ENCODE measurements around the gene WDR49.

Gene WDR49

DNA sequence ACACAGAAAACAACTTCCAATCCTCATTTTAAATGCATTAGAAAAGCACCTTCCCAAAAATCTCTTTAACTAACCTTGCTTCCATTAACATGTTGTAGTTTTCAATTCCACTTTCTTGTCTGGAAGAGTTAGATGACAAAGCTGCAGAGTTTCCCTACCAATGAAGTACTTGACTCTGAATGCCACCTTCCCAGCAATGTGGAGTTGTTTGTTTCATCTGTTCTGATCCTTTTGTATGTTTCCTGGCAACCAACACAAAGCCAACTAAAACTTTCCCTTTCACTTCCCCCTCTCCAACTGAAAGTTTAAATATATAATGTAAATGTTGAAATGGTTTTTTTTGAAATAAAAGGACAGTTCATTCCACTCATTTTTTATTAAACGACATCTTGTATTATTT, at the start of gene WDR49:
WDR49 (minus strand) TSS at position 183 of the 400 bp plus-strand sequence. CDS start 517 bp downstream, outside the sequence.
- DNase-seq (ENCODE audit: low read depth, low spot score) = peak; percentile 29
- in situ Hi-C loops (cut with HindIII; ENCODE audit: low sequenced_read_pairs) = no loop called here

DNA sequence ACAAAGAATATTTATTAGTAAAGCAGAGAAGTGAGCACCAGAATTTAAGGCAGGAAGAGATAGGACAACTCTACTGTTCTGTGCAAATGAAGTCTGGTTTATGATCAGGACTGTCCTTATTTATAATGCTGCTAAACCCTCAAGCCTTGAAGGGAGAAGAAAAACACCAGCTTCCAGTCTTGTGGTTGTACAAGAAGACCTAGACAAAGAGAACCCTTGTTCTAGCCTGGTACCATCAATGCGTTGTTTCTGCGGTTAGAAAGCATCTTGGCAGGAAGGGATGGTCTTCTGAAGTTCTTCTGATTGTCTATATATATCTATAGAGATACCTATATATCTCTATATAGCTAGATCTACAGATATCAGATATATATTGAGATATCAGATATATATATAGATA, 47.2 kb upstream of the WDR49 start:
- no peak for DNase-seq (ENCODE audit: low read depth, low spot score)
- in situ Hi-C loops (cut with HindIII; ENCODE audit: low sequenced_read_pairs) = no loop called here
- TF ChIP-seq, protein P1, sequence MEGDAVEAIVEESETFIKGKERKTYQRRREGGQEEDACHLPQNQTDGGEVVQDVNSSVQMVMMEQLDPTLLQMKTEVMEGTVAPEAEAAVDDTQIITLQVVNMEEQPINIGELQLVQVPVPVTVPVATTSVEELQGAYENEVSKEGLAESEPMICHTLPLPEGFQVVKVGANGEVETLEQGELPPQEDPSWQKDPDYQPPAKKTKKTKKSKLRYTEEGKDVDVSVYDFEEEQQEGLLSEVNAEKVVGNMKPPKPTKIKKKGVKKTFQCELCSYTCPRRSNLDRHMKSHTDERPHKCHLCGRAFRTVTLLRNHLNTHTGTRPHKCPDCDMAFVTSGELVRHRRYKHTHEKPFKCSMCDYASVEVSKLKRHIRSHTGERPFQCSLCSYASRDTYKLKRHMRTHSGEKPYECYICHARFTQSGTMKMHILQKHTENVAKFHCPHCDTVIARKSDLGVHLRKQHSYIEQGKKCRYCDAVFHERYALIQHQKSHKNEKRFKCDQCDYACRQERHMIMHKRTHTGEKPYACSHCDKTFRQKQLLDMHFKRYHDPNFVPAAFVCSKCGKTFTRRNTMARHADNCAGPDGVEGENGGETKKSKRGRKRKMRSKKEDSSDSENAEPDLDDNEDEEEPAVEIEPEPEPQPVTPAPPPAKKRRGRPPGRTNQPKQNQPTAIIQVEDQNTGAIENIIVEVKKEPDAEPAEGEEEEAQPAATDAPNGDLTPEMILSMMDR (IDR thresholded peaks at IDR 0.05; ENCODE audit: low read depth, low read length) = no peak
- no peak overlapping the region for H3K4me3 ChIP-seq (ENCODE audit: low read depth, low read length)

More for the DNA sequence above, at the start of gene WDR49:
- no peak within 1 kb of the TSS for H3K4me3 ChIP-seq (ENCODE audit: low read depth, low read length)
- TF ChIP-seq, protein P1 (IDR thresholded peaks at IDR 0.05; ENCODE audit: low read depth, low read length) = no peak

DNA sequence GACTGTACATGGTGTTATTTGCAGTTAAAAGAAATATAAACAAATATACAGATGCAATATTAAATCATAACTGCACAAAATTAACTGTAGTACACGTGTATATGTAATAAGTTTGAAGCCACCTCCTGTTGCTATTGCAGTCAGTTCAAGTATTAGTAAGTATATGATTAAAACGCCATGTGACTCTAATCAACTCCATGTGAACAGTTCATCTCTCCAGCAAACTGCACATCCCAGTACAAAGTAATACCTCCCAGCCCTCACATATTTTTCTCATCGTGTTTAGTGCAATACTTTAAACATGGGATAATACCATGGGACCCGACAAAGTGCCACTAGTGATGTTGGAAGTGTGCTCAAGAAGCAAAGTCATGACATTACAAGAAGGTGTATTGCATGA, 46.3 kb upstream of the WDR49 start:
- TF ChIP-seq, protein P1 (IDR thresholded peaks at IDR 0.05; ENCODE audit: low read depth, low read length) = no peak
- DNase-seq (ENCODE audit: low read depth, low spot score) = no peak
- in situ Hi-C loops (cut with HindIII; ENCODE audit: low sequenced_read_pairs) = no loop called here

DNA sequence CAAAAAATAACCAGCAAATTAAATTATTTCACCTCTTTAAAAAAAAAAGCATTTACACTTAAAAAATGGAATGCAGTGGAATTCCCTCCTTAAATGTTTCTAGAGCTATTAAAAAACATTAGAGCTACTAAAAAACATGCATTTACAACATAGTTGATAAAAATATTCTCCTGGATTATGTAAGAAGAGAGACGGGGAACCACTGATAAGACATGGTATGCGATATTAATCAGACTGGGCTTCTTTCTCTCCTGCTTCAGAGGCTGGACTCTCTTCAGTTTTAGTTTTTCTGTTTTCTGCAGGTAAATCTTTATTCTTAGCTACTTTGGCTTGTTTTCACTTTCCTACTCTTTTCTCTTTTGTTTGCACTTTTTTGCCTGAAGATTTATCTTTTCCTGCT, 40.4 kb upstream of the WDR49 start:
- no peak overlapping the region for H3K4me3 ChIP-seq (ENCODE audit: low read depth, low read length)
- TF ChIP-seq, protein P1 (IDR thresholded peaks at IDR 0.05; ENCODE audit: low read depth, low read length) = no peak
- in situ Hi-C loops (cut with HindIII; ENCODE audit: low sequenced_read_pairs) = no loop called here
- no peak for DNase-seq (ENCODE audit: low read depth, low spot score)

More for the DNA sequence above, 46.3 kb upstream of the WDR49 start:
- no peak overlapping the region for H3K4me3 ChIP-seq (ENCODE audit: low read depth, low read length)

DNA sequence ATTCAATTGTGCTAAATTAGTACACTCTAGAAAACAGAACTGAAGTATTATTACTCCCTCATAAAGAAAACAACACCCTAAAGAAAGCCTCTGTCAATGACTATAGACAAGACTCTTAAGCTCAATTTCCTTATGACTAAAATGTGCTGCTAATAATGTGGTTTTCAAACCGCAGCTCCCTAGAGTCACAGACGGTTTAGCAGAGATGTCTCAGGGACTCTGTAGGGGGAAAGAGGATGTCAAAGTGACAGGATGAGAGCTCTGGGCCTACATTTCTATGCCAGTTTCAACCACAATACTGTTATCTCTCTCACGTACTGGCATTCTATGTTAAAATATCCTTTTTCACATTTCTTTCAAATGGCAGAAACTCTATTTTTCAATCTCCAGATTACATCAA, 37.6 kb upstream of the WDR49 start:
- in situ Hi-C loops (cut with HindIII; ENCODE audit: low sequenced_read_pairs) = no loop called here
- no peak for DNase-seq (ENCODE audit: low read depth, low spot score)
- H3K4me3 ChIP-seq (ENCODE audit: low read depth, low read length) = no peak overlapping the region
- TF ChIP-seq, protein P1 (IDR thresholded peaks at IDR 0.05; ENCODE audit: low read depth, low read length) = no peak

DNA sequence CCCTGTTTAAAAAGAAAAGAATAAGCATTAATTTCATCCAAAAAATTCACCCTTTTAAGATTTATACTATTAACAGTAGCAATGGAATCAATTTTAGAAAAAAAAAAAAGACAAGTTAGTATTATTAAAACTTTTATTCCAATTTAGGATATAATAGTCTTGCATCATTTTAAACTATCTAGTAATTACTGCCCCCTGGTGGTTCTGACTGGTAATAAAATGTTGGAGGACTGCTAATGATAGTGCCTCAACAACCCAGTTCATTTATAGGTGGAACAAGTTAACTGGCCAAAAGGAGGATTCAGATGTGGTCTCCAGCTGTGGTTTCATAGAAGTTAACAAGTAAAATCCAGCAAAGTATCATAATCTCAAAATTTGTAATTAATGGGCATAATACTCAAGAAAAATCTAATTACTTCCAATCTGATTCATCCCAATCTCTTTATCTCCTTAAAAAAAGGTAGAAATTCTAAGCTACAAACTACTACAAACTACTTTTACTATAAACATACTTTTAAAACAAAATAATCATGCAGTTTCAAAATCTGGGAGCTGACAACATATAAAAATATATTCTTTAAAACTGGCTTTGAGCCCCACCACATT, 30.7 kb upstream of the WDR49 start:
- in situ Hi-C loops (cut with HindIII; ENCODE audit: low sequenced_read_pairs) = no loop called here
- no peak overlapping the region for H3K4me3 ChIP-seq (ENCODE audit: low read depth, low read length)
- TF ChIP-seq, protein P1 (IDR thresholded peaks at IDR 0.05; ENCODE audit: low read depth, low read length) = peak; percentile 58
- DNase-seq (ENCODE audit: low read depth, low spot score) = peak; percentile 71
